Cerebellar cortex (tissue), 1 donor: ENCODE measurements around the gene RPL12.

Experiments used
- DNase-seq: peaks from one replicate; pipeline ENCODE4 v3.0.0-alpha.2; 2015; ENCODE audit warnings: low spot score

Gene RPL12

GRCh38 chr9:127438394-127438793, 12.8 kb downstream of the RPL12 start:
- no peak for DNase-seq

- peak; percentile 30 for DNase-seq
Measured at GRCh38 chr9:127437497-127438264, 13.5 kb downstream of the RPL12 start.

DNA sequence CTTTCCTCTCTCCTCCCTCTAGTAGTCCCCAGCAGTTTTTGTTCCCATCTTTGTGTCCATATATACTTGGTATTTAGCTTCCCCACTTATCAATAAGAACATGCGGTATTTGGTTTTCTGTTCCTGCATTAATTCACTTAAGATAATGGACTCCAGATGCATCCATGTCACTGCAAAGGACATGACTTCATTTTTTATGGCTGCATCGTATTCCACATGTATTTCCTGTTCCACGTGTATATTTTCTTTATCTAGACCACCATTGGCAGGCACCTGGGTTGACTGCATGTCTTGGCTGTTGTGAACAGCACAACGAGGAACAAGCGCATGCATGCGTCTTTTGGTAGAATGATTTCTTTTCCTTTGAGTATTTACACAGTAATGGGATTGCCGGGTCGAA, 20.8 kb downstream of the RPL12 start:
- DNase-seq = no peak

DNA sequence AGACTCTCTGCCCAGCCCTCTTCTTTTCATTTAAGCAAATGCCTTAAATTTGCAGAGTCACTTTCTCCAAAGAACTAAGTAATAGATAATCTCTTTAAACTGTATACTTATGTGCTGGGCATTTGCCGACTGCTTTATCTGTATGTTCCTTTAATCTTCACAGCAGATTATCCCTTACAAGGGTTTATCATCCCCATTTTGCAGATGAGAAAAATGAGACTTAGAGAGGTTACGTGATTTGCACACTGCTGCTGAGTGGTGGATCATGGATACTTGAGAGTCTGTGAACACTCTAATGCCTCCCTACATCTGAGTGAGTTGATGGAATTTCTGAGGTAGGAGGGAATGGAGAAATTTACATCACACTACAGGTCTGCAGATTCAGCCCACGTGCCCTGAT, 22.9 kb downstream of the RPL12 start:
- no peak for DNase-seq

DNA sequence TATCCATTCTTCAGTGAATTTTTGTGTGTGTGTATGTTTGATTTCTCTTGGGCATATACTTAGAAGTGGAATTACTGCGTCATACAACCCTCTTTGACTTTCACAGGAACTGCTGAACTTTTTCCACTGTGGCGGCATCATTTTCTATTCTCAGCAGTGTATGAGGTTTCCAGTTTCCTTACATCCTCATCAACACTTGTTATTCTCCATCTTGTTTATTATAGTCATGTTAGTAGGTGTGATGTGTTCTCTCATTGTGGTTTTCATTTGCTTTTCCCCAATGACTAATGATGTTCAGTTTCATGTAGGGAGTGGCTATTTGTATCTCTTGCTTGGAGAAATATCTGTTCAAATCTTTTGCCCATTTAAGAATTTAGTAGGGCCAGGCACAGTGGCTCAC, 24.4 kb downstream of the RPL12 start:
- DNase-seq = no peak

- DNase-seq = peak; percentile 39
Measured at GRCh38 chr9:127424676-127424999, 26.6 kb downstream of the RPL12 start.

- DNase-seq = peak; percentile 93
Measured at GRCh38 chr9:127423934-127424675, 27.1 kb downstream of the RPL12 start, which contains the start of gene ZNF79. Gene ZNF79 (plus strand): TSS chr9:127424382. CDS start chr9:127424788, 406 bp downstream.

DNA sequence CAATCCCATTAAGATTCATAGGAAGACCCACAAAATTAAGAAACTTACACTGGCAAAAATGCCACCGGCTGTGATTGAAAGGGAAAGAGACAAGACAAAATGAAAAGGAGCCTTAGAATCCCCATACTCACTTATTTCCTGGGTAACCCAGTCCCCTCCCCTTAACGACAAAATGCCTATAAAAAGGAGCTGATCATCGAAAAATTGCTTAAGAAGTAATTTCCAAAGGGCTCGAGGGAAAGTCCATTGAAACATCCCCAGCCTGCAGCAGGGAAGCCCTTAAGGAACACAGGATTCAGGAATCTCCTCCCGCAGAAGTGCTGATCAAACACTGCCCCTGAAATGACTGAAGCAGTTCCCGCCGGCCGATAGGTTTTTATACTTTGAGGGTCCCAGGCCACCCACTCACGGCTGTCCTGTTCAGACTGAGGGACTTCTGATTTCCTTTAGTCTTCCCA, 27.7 kb downstream of the RPL12 start:
- DNase-seq = no peak

DNA sequence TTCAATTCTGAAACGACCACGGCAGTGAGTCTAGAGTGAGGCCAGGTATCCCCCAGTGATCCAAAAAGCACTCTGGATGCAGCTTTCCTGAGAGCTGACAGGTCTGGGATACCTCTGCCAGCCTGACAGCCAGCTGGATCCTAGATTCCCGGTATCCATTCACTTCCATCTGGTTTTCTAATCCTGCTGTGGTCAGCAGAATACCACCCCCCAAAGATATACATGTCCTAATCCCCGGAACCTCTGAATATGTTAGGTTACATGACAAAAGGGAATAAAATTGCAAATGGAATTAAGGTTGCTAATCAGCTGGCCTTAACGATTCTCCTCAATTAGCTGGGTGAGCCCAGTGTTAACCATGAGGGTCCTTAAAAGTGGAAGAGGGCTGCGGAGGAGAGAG, 28.4 kb downstream of the RPL12 start:
- no peak for DNase-seq

DNA sequence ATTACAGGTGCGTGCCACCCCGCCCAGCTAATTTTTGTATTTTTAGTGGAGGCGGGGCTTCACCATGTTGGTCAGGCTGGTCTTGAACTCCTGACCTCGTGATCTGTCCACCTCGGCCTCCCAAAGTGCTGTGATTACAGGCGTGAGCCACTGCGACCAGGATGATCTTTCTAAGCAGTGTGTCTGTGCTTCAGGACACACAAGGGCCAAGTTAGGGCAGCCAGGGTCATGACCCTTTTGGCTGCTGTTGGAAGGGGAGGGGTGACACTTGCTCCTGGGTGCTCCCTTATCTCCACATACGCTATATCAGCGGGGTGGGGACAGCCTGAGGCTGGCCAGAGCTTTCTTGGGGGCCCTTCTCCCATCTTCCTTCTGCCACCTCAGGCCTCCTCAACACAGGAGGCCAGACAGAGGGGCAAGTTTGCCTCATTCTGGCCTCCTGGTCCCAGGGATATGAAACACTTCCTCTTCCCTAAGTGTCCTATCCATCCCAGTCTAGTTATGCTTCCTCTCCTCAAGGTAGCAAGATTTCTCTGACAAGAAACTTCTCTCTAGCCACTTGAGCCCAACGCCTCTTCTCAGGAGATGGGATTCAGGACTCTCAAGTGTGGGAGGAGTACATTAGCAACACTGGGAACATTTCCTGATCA, 28.9 kb downstream of the RPL12 start:
- DNase-seq = no peak

DNA sequence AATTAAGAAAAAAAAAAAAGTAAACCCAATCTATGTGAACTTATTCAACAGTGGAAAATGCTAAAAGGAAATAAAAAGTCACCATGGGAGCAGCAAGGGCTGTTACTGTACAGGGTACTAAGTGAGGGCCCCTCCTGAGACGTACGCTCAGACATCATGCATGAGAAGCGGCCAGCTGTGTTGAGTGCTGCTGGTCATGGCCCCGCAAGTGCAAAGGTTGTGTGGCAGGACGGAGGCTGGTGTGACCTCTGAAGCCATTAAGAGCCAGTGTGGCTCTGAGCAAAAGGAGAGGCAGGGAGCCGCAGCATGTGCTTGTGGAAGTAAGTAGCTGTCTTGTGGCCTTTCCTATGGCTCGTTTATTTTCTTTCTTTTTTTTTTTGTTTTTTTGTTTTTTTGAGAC, 30.1 kb downstream of the RPL12 start:
- DNase-seq = no peak

DNA sequence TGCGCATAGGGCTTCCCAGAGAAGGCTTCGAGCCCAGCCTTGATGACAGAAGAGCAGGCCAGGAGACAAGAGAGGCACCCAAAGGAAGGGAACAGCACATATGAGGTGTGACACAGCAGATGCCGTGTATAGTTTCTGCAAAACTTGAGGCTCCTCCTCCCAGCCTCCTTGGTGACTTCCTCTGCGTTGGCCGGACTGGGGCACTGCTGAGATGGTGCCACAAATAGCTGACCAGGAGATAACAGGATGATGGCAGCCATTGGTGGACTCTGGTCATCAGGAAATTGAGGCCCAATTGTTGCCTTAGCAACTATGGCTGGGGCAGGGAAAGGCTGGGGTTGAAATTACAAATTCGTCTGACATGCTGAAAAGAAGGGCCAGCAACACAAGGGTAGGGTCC, 31.9 kb downstream of the RPL12 start:
- no peak for DNase-seq

GRCh38 chr9:127418037-127418471, 33.2 kb downstream of the RPL12 start:
- DNase-seq = no peak

- no peak for DNase-seq
Measured at GRCh38 chr9:127417131-127418036, 33.8 kb downstream of the RPL12 start.

DNA sequence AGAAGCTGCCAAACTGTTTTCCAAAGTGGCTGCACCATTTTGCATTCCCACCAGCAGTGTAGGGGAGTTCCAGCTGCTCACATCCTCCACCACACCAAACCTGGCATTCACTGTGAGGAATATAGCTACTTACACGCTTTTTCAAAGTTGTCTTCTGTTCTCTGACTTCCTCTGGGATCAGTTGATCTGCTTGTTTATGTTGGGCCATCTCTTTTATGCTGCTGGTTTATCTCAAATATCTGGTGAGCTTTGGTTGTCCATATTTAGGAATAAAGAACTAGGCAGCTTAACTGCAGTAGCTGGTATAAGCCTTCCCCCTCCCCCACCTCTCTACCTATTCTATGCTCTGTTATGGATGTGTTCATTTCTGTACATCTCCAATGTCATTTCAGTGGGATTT, 35.5 kb downstream of the RPL12 start:
- DNase-seq = no peak

GRCh38 chr9:127415141-127415540, 36.1 kb downstream of the RPL12 start:
- DNase-seq = no peak

DNA sequence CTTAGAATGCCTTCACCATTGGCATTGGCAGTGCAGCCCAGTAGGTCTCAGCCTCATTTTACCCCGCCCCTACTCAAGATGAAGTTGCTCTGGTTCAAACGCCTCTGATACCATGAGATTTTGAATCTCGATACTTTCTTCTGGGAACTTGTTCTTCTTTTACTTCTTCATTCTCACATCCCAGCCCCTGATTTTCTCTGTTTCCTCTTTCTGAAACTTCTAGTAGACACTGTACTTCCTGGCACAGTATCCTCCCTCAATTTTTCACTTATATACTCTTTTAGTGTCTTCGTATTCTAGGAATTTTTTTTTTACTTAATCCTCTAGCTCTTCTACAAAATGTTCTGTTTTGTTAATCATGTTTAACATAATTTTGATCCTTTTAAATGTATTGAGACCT, 40.1 kb downstream of the RPL12 start:
- DNase-seq = no peak

DNA sequence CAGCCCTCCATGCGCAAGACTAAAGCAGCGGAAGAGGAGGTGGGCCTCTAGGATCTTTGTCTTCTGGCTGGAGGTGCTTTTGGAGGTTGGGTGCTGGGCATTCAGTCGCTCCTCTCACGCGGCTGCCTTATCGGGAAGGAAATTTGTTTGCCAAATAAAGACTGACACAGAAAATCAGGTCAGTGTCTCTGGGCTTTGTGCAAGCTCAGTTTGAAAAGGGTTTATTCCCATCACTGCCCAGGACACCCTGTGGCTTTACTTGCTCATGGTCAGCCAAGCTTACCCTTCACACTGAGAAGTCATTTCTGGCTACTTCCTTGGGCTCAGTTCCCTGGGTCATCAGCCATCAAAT, 43.7 kb downstream of the RPL12 start:
- peak; percentile 97 for DNase-seq

DNA sequence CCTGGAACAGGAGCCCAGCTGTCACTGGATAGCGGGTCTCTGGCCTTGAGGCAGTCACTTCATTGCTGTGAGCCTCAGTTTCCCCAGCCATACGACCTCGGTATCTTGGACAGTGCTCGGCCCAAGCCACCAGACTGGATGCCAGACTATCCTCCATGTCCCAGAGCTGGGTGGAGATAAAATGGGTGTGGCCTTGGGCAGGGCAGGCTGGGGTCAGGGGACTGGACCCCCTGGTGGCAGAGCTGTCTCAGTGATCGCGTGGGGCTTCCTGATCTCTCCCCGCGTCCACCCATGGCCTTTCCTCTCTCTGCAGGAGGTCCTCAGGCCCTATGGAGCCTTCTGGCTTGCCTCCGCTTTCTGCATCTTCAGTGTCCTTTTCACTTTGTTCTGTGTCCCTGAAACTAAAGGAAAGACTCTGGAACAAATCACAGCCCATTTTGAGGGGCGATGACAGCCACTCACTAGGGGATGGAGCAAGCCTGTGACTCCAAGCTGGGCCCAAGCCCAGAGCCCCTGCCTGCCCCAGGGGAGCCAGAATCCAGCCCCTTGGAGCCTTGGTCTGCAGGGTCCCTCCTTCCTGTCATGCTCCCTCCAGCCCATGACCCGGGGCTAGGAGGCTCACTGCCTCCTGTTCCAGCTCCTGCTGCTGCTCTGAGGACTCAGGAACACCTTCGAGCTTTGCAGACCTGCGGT, 44.3 kb downstream of the RPL12 start:
- no peak for DNase-seq

DNA sequence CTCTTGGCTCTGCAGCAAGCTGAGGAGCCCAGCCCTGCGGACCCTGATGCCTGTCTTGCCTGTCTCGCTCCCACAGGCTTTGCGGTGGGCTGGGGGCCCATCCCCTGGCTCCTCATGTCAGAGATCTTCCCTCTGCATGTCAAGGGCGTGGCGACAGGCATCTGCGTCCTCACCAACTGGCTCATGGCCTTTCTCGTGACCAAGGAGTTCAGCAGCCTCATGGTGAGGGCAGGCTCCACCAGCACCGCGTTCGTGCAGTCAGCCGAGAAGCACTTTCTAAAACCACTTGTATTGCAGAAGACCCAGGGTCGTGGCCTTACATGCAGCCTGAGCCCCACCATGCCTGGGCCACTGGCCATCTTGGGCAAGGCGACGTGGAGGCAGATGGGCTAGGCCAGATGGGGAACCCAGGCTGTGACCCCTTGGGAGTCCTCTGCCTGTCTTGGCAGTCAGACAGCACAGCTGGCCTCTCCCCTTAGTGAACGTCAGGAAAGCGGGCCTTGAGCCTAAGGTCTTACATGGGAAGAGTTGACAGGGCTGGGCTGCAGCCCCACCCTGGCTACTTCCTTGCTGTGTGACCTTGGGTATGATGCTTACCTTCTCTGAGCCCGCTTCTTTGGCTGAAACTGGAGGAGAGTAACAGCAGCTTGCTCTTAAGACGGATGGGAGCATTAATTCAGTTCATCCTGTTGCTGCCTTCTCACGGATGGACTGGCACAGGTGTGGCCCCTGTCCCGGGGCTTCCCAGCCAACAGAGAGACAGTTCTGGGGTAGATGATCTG, 45.7 kb downstream of the RPL12 start:
- no peak for DNase-seq

- DNase-seq = no peak
Measured at GRCh38 chr9:127404631-127405030, 46.6 kb downstream of the RPL12 start.
